Sigmoid colon (tissue), 7 donors: Measurements from ENCODE around the gene TRPM2. TPM values are rescaled to one million over a fixed set of nuclear protein-coding genes. Genes with fewer than 3 reads are reported as not detected.

Experiments
- DNase-seq: peaks from one replicate; pipeline ENCODE4 v3.0.0-alpha.2; 2019
- H3K27ac ChIP-seq, 4 donors: fragments of 200-600 bp; sonication (generic); one replicate each; pipeline ENCODE4 v1.5.1; 2016 to 2019; ENCODE audit warnings: mild to moderate bottlenecking in 1 of 4
- H3K27me3 ChIP-seq, 3 donors: fragments of 200-600 bp; sonication (generic); one replicate each; pipeline ENCODE4 v1.5.1; 2019; ENCODE audit warnings: mild to moderate bottlenecking in 1 of 3
- H3K36me3 ChIP-seq, 4 donors: fragments of 200-600 bp; sonication (generic); one replicate each; pipeline ENCODE4 v1.5.1; 2016 to 2019
- H3K4me1 ChIP-seq, 4 donors: fragments of 200-600 bp; sonication (generic); one replicate each; pipeline ENCODE4 v1.5.1; 2017 to 2019
- H3K4me3 ChIP-seq, 4 donors: fragments of 200-600 bp; sonication (generic); one replicate each; pipeline ENCODE4 v1.5.1; 2017 to 2019; ENCODE audit warnings: mild to moderate bottlenecking in 2 of 4, moderate library complexity in 1 of 4
- H3K9me3 ChIP-seq, 4 donors: fragments of 200-600 bp in 3 of 4; sonication (generic) in 3 of 4; one replicate each; pipeline versions ENCODE4 v1.5.1 to v1.6.1; 2013 to 2019
- CTCF ChIP-seq, 4 experiments: fragments of 450-650 bp in 3 of 4; fragments of 200-600 bp in 1 of 4; IDR thresholded peaks; one replicate each; pipeline ENCODE4 v1.5.1; 2016 to 2019; ENCODE audit warnings: antibody characterized with exemption in 4 of 4, mild to moderate bottlenecking in 3 of 4, moderate library complexity in 2 of 4
- EP300 ChIP-seq, 4 donors: sonication (generic); formaldehyde crosslinking; IDR thresholded peaks; one replicate each; pipeline ENCODE4 v1.6.1; 2017; ENCODE audit warnings: antibody characterized with exemption in 4 of 4
- POLR2A ChIP-seq, 2 donors: fragments of 450-650 bp; IDR thresholded peaks; one replicate each; pipeline ENCODE4 v1.6.1; 2016; ENCODE audit warnings: antibody characterized with exemption in 2 of 2, mild to moderate bottlenecking in 2 of 2, moderate library complexity in 2 of 2
- POLR2AphosphoS5 ChIP-seq, 4 donors: sonication (generic); formaldehyde crosslinking; IDR thresholded peaks; one replicate each; pipeline ENCODE4 v1.6.1; 2017; ENCODE audit warnings: antibody characterized with exemption in 4 of 4
- WGBS, 2 donors: extraction: QIAGEN DNeasy Blood & Tissue Kit; methylation state at CpG; one replicate each; pipeline ENCODE4 v1.1.7; 2013; 5-methylcytosine and 5-hydroxymethylcytosine counted together
- intact Hi-C: fragments of 100-400 bp; cut with DNase I; formaldehyde crosslinking; loops from one replicate; pipeline ENCODE4 v1.15.1; 2023
- polyA plus RNA-seq, 3 donors: library from polyadenylated mRNA; stranded (reverse); fragments of 200-250 nt; gene quantifications; one replicate each; pipeline ENCODE4 v1.2.3, GENCODE V29; 2013
- total RNA-seq, 4 donors: library from RNA; depleted of rRNA; stranded (reverse); fragments of >200 nt; gene quantifications; one replicate each; pipeline ENCODE4 v1.1.0, GENCODE V29; 2016
- donor health status: healthy with polysubstance abuse.
- donor health status: Bipolar disorder and iron deficiency.
- donor health status: healthy.

TRPM2 gene
- total and polyA plus RNA-seq, 7 donors: 1.6 to 4.9 (median 3.4) TPM

DNA sequence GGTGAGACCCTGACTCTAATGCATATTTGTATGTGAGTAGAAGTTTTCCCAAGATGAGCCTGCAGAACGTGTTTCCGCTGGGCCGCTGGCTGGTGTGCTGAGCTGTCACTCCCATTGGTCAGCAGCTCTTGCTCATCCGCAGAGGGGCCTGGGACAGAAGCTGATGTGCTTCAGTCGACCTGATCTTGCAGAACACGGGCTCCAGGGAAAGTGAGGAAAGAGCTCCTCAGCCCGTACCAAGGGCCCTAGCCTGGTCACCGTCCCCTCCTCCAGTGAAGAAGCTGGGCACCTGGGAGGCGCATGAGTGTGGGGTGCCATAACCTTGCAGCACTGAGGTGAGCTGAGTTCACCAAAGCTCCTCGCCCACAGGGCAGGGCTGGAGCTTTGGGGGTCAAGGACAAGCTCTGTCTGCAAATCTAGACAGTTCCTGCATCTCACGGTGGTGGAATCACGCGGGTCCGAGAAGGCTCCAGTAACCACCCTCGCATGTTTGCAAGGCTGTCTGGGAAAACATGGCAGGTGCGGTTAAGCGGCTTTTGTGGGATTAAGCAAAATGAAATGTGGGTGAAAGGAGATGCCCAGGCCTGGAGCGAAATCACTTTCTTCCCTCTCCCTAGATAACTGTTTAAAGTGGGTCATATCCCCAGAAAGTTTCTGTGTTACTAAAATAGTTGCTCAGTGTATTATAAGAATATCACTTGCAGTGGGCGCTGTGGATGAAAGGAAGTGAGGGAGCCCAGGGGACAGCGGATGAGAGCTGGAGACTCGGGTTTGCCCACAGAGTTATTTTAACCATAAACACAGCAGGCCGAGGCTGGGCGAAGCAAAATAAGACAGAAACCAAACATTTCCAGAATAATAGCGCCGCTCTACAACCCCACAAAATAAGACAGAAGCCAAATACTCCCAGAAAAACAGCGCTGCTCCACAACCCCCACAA, 68.8 kb downstream of the TRPM2 start:
- DNase-seq: peak; percentile 26
- Histone ChIP-seq H3K27ac (no peak overlapping the region), H3K9me3 (no peaks in the 10 kb centered on the region), H3K27me3 (peaks cover 0 to 20% (median 0%) of the 10 kb centered on the region in 3 donors), H3K36me3 (no peaks in the 10 kb centered on the region), H3K4me1 (no peaks in the 10 kb centered on the region), H3K4me3 (no peak overlapping the region)
- intact Hi-C loops: no loop called here
- TF ChIP-seq POLR2AphosphoS5 (IDR thresholded peaks at IDR 0.05): no peak
- no peak for TF ChIP-seq POLR2A (IDR thresholded peaks at IDR 0.05)
- TF ChIP-seq EP300 (IDR thresholded peaks at IDR 0.05): no peak
- TF ChIP-seq CTCF (IDR thresholded peaks at IDR 0.05): no peak
- 82 to 84% methylated on average over 25 of the region's 26 CpGs for WGBS, 2 donors

GRCh38 chr21:44423312-44423821, 69.9 kb downstream of the TRPM2 start:
- H3K9me3 ChIP-seq: peaks cover 0 to 2% (median 0%) of the 10 kb centered on the region in 4 donors
- no peak for TF ChIP-seq EP300 (IDR thresholded peaks at IDR 0.05)
- no peak for TF ChIP-seq CTCF (IDR thresholded peaks at IDR 0.05)
- TF ChIP-seq POLR2AphosphoS5 (IDR thresholded peaks at IDR 0.05): no peak
- no peak for TF ChIP-seq POLR2A (IDR thresholded peaks at IDR 0.05)
- no peaks in the 10 kb centered on the region for H3K4me1 ChIP-seq
- intact Hi-C loops: no loop called here
- no peaks in the 10 kb centered on the region for H3K36me3 ChIP-seq
- WGBS, 2 donors: 73% methylated on average over 12 of the region's 12 CpGs
- no peak overlapping the region for H3K27ac ChIP-seq
- peaks cover 0 to 20% (median 0%) of the 10 kb centered on the region in 3 donors for H3K27me3 ChIP-seq
- H3K4me3 ChIP-seq: no peak overlapping the region
- DNase-seq: peak; percentile 42

- Histone ChIP-seq H3K9me3 (peaks cover 0 to 2% (median 0%) of the 10 kb centered on the region in 4 donors), H3K36me3 (no peaks in the 10 kb centered on the region), H3K27me3 (peaks cover 0 to 14% (median 0%) of the 10 kb centered on the region in 3 donors), H3K4me3 (no peak overlapping the region), H3K4me1 (no peaks in the 10 kb centered on the region), H3K27ac (no peak overlapping the region)
- TF ChIP-seq POLR2A (IDR thresholded peaks at IDR 0.05) (no peak), POLR2AphosphoS5 (IDR thresholded peaks at IDR 0.05) (no peak), CTCF (IDR thresholded peaks at IDR 0.05) (no peak), EP300 (IDR thresholded peaks at IDR 0.05) (no peak)
- 75 to 81% methylated on average over 17 of the region's 17 CpGs for WGBS, 2 donors
- intact Hi-C loops: no loop called here
- peak; percentile 40 for DNase-seq
Measured at GRCh38 chr21:44423941-44424607, 70.7 kb downstream of the TRPM2 start.

GRCh38 chr21:44424608-44425306, 71.3 kb downstream of the TRPM2 start:
- Histone ChIP-seq H3K4me1 (no peaks in the 10 kb centered on the region), H3K9me3 (peaks cover 0 to 2% (median 0%) of the 10 kb centered on the region in 4 donors), H3K27ac (no peak overlapping the region), H3K4me3 (no peak overlapping the region), H3K36me3 (no peaks in the 10 kb centered on the region), H3K27me3 (peaks cover 0 to 13% (median 0%) of the 10 kb centered on the region in 3 donors)
- DNase-seq: peak; percentile 53
- 72 to 79% methylated on average over 30 of the region's 30 CpGs for WGBS, 2 donors
- TF ChIP-seq POLR2AphosphoS5 (IDR thresholded peaks at IDR 0.05): no peak
- TF ChIP-seq CTCF (IDR thresholded peaks at IDR 0.05): no peak
- TF ChIP-seq POLR2A (IDR thresholded peaks at IDR 0.05): no peak
- no peak for TF ChIP-seq EP300 (IDR thresholded peaks at IDR 0.05)
- intact Hi-C loops: no loop called here
